HG03060 (cell line): ENCODE data around the gene RBM14.
"Not testable (repeated sequence)": the region's sequence is repeated elsewhere in the genome, so short reads cannot be mapped to it uniquely, and the experiment has no call there.

ENCODE experiments used
- ATAC-seq: cut with Tn5 transposase; IDR thresholded peaks from one replicate; pipeline ENCODE4 v1.9.1; 2021; ENCODE audit warnings: low read depth, moderate number of reproducible peaks; ENCODE audit not compliant: unreplicated experiment

RBM14 gene

GRCh38 chr11:66595245-66595904, 21.1 kb upstream of the RBM14 start:
- no peak for ATAC-seq

- no peak for ATAC-seq
These were observed 17.4 kb upstream of the RBM14 start for GRCh38 chr11:66598993-66599392.

GRCh38 chr11:66600219-66600618, 16.2 kb upstream of the RBM14 start:
- no peak for ATAC-seq

- ATAC-seq = no peak
These were observed 15.7 kb upstream of the RBM14 start for GRCh38 chr11:66600631-66601233.

- no peak for ATAC-seq
These were observed 13.4 kb upstream of the RBM14 start for GRCh38 chr11:66603072-66603471.

GRCh38 chr11:66604155-66604554, 12.3 kb upstream of the RBM14 start:
- ATAC-seq = no peak

- not testable (repeated sequence) for ATAC-seq
These were observed 9.8 kb upstream of the RBM14 start for GRCh38 chr11:66606608-66607007.

GRCh38 chr11:66607126-66607834, 9.2 kb upstream of the RBM14 start:
- ATAC-seq = no peak

GRCh38 chr11:66609721-66610617, 6.5 kb upstream of the RBM14 start:
- ATAC-seq = no peak

- ATAC-seq = no peak
These were observed 4.0 kb upstream of the RBM14 start for GRCh38 chr11:66612458-66612857.

- no peak for ATAC-seq
These were observed 2.4 kb upstream of the RBM14 start for GRCh38 chr11:66614073-66614472.

- no peak for ATAC-seq
These were observed 865 bp downstream of the RBM14 start for GRCh38 chr11:66617155-66617834.

GRCh38 chr11:66619080-66619554, 2.7 kb downstream of the RBM14 start:
- ATAC-seq = no peak

GRCh38 chr11:66624450-66624849, 8.0 kb downstream of the RBM14 start:
- no peak for ATAC-seq

GRCh38 chr11:66625041-66625751, 8.8 kb downstream of the RBM14 start:
- ATAC-seq = no peak

- no peak for ATAC-seq
These were observed 9.3 kb downstream of the RBM14 start for GRCh38 chr11:66625752-66626149.

- no peak for ATAC-seq
These were observed 10.0 kb downstream of the RBM14 start for GRCh38 chr11:66626382-66626781.

- ATAC-seq = no peak
These were observed 10.5 kb downstream of the RBM14 start for GRCh38 chr11:66626926-66627325.

- ATAC-seq = no peak
These were observed 11.7 kb downstream of the RBM14 start for GRCh38 chr11:66628061-66628603.
